ENCODE data around the gene SGSM1.
"Not testable (repeated sequence)": the region's sequence is repeated elsewhere in the genome, so short reads cannot be mapped to it uniquely, and the experiment has no call there.

SGSM1 gene

DNA sequence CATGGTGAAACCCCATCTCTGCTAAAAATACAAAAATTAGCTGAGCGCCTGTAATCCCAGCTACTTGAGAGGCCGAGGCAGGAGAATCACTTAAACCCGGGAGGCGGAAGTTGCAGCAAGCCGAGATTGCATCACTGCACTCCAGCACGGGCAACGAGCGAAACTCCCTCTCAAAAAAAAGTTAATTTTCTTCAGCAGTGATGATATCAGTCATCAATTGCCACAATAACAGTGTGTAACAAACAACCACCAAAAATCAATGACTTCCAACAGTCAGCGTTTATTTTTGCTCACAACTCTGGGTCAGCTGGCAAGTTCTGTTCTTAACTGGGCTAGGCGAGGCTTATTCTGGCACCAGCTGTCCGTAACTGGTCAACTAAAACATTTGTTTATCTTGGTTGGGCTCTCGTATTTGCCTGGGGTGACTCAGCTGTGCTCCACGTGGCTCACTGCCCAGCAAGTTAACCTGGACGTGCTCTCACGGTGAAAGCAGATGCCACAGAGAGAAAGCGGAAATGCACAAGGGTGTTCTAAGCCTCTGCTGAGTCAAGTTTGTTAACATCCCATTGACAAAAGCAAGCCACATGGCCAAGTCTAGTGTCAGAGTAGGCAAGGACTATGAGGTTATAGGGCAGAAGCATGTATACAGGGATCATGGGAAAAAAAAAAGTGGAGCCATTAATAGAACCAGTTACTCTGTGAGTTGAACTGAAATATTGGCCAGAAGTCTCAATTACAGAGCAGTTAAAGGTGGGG, 88.4 kb downstream of the SGSM1 start:
- peak; percentile 89 for DNase-seq (ENCODE audit: low spot score)

- DNase-seq (ENCODE audit: low spot score) = peak; percentile 40
Measured at GRCh38 chr22:24894998-24895397, 89.0 kb downstream of the SGSM1 start.

DNA sequence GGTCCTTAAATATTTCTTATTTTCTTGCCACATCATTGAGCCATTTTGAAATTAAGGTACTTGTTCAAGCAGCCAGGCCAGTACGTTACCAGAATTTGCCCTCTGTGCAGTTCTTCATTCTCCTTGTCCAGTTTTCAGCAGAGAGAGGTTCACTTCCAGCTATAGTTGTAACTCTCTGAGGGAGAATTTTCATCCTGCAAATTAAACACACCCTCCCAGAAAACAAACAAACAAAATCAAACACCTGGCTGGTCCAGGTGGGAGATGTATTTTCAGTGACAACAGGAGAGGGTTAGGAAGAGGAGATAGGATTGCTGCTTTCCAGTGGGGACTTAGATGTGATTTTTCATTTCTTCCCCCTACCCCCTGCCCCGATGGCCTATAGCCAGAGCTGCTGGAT, 95.4 kb downstream of the SGSM1 start:
- no peak for DNase-seq (ENCODE audit: low spot score)

- no peak for DNase-seq (ENCODE audit: low spot score)
Measured at GRCh38 chr22:24905909-24906308, 99.9 kb downstream of the SGSM1 start.

- DNase-seq (ENCODE audit: low spot score) = not testable (repeated sequence)
Measured at GRCh38 chr22:24907101-24907500, 101.1 kb downstream of the SGSM1 start.

DNA sequence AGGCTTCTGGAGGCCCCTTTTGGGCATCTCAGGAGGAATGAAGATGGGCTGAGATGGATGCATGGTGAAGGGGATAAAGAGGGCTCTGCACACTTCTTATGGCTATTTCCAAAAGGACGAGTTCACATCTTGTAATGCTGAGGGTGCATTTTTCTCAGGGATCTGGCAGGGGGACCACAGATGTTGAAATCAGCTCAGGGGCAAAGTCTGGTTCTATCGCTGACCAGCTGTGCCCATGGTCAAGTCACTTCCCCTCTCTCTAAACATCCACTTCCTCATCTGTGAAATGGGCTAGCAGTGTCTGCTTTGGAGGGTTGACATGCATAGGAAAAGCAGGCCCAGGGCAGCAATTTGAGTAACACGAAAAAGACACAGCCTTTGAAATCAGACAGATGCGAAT, 114.0 kb downstream of the SGSM1 start:
- DNase-seq (ENCODE audit: low spot score) = no peak

- no peak for DNase-seq (ENCODE audit: low spot score)
Measured at GRCh38 chr22:24925586-24926427, 119.8 kb downstream of the SGSM1 start.

DNA sequence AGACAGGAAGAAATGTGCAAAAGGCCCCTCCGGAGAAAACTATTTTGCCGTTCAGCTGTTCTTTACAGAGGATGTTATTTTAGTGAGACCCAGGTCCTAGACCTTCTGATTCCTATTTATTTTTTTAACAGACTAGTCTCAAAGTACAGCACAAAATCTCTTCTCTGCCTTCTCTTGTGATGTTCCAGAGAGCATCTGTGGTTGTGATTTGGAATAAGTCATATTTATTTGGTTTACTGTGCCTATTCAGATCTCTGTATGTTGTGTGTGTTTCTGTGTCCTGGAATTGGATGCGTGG, 120.4 kb downstream of the SGSM1 start:
- no peak for DNase-seq (ENCODE audit: low spot score)

DNA sequence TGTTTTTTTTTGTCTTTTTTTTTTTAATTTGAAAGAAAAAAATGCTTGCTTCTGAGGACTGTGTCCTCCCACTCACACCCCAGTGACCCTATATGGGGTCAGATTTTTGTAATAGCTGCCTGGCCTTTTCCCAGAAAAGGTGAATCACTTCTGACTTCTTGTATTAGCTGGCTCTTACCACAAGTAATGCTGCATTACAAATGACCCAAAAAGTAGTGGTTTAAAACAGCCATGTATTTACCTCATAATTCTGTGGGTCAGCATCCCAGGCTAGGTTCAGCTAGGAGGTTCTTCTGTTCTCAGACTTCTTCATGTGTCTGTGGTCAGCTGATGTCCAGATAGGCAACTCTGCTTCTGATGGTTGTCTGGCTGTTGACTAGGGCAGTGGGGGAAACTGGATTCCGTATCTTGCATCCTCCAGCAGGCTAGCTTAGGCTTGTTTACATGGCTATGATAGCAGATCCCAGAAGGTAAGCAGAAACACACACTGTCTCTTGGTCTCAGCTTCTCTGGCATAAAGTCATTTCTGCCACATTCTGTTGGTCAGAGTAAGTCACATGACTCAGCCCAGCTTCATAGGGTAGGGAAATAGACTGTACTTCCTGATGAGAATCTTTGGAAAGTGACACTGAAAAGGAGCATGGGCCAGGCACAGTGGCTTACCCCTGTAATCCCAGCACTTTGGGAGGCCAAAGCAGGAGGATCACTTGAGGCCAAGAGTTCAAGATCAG, 121.0 kb downstream of the SGSM1 start:
- DNase-seq (ENCODE audit: low spot score) = no peak

GRCh38 chr22:24928322-24928721, 122.3 kb downstream of the SGSM1 start:
- DNase-seq (ENCODE audit: low spot score) = no peak

DNA sequence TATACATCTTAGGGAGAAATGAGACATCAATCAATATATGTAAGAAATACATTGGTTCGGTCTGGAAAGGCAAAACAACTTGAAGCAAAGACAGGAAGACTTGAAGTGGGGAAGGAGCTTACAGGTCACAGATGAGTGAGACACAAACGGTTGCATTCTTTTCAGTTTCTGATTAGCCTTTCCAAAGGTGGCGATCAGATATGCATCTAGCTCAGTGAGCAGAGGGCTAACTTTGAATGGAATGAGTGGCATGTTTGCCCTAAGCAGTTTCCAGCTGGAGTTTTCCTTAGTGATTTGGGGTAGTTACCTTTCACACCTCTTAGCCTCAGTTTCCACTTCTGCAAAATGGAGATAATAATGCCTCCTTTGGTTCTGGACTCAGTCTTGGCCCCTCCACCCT, 124.7 kb downstream of the SGSM1 start:
- no peak for DNase-seq (ENCODE audit: low spot score)

DNA sequence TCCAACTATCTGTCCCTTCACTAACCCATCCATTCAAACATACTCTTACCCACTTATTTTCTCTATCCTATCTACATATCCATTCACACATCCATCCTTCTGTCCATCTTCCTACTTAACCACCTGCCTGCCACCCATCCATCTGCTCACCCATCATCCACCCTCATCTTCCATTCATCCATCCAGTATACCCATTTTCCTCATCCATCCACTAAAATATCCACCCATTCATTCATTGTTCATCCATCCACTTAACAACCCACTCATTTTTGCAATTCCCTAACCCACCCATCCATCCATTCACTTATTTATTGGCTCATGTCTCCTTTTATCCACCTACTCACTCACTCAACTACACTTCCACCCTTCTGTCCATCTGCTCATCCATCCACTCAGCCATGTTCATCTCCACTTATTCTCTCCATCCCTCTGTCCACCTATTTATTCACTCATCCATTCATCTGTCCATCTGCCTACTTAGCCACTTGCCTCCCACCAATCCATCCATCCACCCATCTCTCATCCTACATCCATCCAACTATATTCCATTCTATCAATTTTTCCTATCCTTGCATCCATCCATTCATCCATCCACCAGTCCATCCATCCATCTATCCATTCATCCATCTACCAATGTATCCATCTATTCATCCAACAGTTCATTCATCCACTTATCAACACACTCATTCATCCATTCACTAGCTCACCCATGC, 129.9 kb downstream of the SGSM1 start:
- no peak for DNase-seq (ENCODE audit: low spot score)

- DNase-seq (ENCODE audit: low spot score) = peak; percentile 45
Measured at GRCh38 chr22:24937114-24937513, 131.1 kb downstream of the SGSM1 start.

- DNase-seq (ENCODE audit: low spot score) = peak; percentile 76
Measured at GRCh38 chr22:24938741-24939341, 132.8 kb downstream of the SGSM1 start.

DNA sequence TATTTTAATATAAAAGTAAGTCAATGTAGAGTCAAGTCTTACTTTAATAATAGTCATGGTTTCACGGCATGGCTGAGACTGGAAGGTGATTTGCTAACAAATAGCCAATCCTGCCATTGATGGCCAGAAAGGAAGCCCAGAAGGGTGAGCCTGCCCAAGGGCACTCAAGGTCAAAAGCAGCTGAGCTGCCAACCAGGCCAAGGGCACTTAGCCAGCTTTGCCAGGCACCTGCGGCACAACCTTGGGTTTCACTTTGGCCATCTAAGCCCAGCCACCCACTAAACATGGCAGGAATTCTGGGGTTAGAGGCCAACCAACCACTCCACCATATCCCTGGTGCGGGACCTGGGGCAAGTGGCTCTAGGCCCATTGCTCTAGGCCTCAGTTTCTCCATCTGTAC, 136.3 kb downstream of the SGSM1 start:
- DNase-seq (ENCODE audit: low spot score) = no peak

DNA sequence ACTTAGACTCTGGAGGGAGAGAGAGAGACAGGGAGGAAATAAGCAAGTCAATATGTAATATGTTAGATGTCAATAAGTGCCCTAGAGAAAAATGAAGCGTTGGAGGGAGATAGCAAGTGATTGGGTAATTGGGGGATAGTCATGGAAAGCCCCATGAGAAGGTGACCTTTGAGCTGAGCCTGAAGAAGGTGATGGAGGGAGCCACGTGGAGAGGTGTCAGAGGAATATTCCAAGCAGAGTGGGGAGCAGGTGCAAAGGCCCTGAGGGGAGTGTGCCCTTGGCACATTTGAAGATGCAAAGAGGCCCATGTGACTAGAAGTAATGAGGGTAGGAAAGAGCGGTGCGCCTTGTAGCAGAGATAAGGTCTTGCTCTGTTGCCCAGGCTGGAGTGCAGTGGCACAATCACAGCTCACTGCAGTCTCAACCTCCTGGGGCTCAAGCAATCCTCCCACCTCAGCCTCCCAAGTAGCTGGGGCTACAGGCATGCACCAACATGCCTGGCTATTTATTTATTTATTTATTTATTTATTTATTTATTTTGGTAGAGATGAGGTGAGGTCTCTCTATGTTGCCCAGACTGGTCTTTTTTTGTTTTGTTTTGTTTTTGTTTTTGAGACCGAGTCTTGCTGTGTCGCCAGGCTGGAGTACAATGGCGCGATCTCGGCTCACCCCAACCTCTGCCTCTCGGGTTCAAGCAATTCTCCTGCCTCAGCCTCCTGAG, 138.4 kb downstream of the SGSM1 start:
- DNase-seq (ENCODE audit: low spot score) = no peak

GRCh38 chr22:24945430-24945829, 139.4 kb downstream of the SGSM1 start:
- no peak for DNase-seq (ENCODE audit: low spot score)

GRCh38 chr22:24947383-24947782, 141.4 kb downstream of the SGSM1 start:
- DNase-seq (ENCODE audit: low spot score) = no peak

DNA sequence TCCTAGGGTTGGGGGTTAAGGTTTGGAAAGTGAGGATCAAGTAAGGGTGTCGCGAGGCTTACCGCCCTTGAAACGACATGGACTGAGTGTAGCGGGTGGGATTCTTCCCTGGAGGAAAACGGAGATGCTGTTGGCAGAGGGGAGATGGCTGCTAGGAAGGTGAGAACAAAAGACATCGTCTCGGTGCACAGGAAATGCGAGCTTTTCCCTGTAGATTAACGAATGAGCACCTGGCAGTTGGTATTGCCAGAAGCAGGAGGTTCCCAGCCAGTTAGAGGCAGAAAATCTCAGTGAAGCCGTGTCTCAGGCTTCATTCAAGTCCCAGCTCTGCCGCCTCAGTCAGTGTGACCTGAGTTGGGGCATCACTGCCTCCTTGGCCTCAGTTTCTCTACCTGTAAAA, 141.9 kb downstream of the SGSM1 start:
- DNase-seq (ENCODE audit: low spot score) = no peak

GRCh38 chr22:24948356-24949202, 142.6 kb downstream of the SGSM1 start:
- DNase-seq (ENCODE audit: low spot score) = no peak
